Ishikawa (cell line): ENCODE measurements around the gene EGFL7.

ENCODE experiments used
- CEBPB ChIP-seq: IDR thresholded peaks from 2 replicates; pipeline ENCODE4 v1.6.1; 2012
- CREB1 ChIP-seq: IDR thresholded peaks from 2 replicates; pipeline ENCODE4 v1.6.1; 2012; ENCODE audit warnings: low read depth
- EGR1 ChIP-seq: IDR thresholded peaks from 2 replicates; pipeline ENCODE4 v1.6.1; 2012
- EP300 ChIP-seq: IDR thresholded peaks from 2 replicates; pipeline ENCODE4 v1.6.1; 2012; ENCODE audit warnings: borderline replicate concordance
- FOXM1 ChIP-seq: IDR thresholded peaks from 2 replicates; pipeline ENCODE4 v1.6.1; 2012; ENCODE audit warnings: low read depth, borderline replicate concordance
- NFIC ChIP-seq: IDR thresholded peaks from 2 replicates; pipeline ENCODE4 v1.6.1; 2012
- RAD21 ChIP-seq: IDR thresholded peaks from 2 replicates; pipeline ENCODE4 v1.6.1; 2012; ENCODE audit warnings: low read depth
- REST ChIP-seq: IDR thresholded peaks from 2 replicates; pipeline ENCODE4 v1.6.1; 2012; ENCODE audit warnings: low read depth, mild to moderate bottlenecking
- TAF1 ChIP-seq: IDR thresholded peaks from 2 replicates; pipeline ENCODE4 v1.6.1; 2012; ENCODE audit warnings: low read depth, mild to moderate bottlenecking
- TCF12 ChIP-seq: IDR thresholded peaks from 2 replicates; pipeline ENCODE4 v1.6.1; 2012; ENCODE audit warnings: low read depth
- TEAD4 ChIP-seq: IDR thresholded peaks from 2 replicates; pipeline ENCODE4 v1.6.1; 2012
- YY1 ChIP-seq: IDR thresholded peaks from 2 replicates; pipeline ENCODE4 v1.6.1; 2012; ENCODE audit warnings: low read depth
- ZBTB7A ChIP-seq: IDR thresholded peaks from 2 replicates; pipeline ENCODE4 v1.6.1; 2012; ENCODE audit warnings: low read depth
- TF ChIP-seq, protein P1 (sequence below): IDR thresholded peaks from 2 replicates; pipeline ENCODE4 v1.6.1; 2012
- TF ChIP-seq, protein P2 (sequence below): IDR thresholded peaks from 2 replicates; pipeline ENCODE4 v1.6.1; 2012

The EGFL7 gene

DNA sequence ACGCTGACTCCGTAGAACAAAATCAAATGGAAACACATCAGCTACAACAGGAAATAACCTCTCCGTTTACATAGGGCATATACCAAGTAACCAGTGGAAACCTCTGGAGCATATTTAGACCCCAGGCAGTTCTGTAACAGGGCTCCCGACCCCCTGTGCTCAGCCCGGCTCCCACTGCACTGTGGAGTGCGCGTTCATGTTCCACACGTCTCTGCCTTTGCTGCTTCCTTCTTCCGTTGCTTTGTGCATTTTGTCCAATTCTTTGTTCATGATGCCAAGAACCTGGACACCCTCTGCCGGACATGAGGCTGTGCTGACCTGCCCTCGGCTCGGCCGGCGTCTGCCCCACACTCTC lies 30.4 kb downstream of the EGFL7 start:
- TF ChIP-seq, protein P1, sequence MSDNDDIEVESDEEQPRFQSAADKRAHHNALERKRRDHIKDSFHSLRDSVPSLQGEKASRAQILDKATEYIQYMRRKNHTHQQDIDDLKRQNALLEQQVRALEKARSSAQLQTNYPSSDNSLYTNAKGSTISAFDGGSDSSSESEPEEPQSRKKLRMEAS: no peak
- no peak for TF ChIP-seq EGR1
- TF ChIP-seq REST: no peak
- TF ChIP-seq FOXM1: no peak
- TF ChIP-seq YY1: no peak
- TF ChIP-seq ZBTB7A: no peak
- no peak for TF ChIP-seq RAD21
- no peak for TF ChIP-seq CREB1
- TF ChIP-seq, protein P2, sequence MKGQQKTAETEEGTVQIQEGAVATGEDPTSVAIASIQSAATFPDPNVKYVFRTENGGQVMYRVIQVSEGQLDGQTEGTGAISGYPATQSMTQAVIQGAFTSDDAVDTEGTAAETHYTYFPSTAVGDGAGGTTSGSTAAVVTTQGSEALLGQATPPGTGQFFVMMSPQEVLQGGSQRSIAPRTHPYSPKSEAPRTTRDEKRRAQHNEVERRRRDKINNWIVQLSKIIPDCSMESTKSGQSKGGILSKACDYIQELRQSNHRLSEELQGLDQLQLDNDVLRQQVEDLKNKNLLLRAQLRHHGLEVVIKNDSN: no peak
- no peak for TF ChIP-seq TAF1
- TF ChIP-seq TEAD4: no peak
- no peak for TF ChIP-seq EP300
- TF ChIP-seq TCF12: no peak

- no peak for TF ChIP-seq CREB1
- TF ChIP-seq, protein P2: peak; percentile 11; the same call in 1 of the 2 replicates
- TF ChIP-seq ZBTB7A: no peak; the same call in 1 of the 2 replicates
- TF ChIP-seq TEAD4: peak; percentile 57
- peak; percentile 70; the same call in 1 of the 2 replicates for TF ChIP-seq FOXM1
- peak; percentile 87 for TF ChIP-seq NFIC
- TF ChIP-seq RAD21: no peak
- no peak for TF ChIP-seq EGR1
- TF ChIP-seq, protein P1: peak; percentile 60
- TF ChIP-seq TCF12: peak; percentile 99
- no peak for TF ChIP-seq REST
- peak; percentile 80; the same call in 1 of the 2 replicates for TF ChIP-seq EP300
- no peak for TF ChIP-seq TAF1
- no peak; the same call in 1 of the 2 replicates for TF ChIP-seq CEBPB
- TF ChIP-seq YY1: no peak
Measured at GRCh38 chr9:136693490-136694162, 30.9 kb downstream of the EGFL7 start.

DNA sequence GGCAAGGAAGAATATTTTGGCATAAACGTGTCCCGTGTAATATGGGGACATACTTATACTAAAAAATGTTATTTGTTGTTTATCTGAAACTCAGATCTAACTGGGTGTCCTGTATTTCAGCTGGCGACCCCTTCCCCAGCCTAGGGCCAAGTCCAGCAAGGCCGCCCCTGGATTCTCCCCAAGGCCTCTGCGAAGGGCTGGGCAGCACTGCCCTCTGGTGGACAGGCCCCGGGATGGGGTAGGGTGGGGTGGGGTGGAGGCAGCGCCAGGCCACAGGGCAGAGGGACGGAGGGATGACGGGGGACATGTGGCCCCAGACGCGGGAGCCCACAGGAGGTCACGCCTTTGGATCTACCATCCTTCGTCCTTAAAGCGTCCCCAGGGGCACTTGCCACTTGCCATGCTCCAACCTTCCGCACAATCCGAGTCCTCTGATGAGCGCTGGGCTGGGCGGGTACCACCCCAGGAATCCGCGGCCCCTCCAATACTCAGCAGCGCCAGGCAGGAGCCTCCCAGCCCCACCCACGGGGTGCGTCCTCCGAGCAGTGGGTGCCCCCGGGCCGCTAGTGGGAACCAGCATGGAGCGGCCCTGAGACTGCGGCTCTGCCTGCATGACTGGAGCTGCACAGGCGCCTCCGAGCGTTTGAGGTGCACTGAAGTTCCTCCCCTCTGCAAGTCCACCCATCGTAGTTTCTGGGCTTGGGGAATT lies 31.6 kb downstream of the EGFL7 start:
- TF ChIP-seq RAD21 (peak; percentile 82), NFIC (no peak)

DNA sequence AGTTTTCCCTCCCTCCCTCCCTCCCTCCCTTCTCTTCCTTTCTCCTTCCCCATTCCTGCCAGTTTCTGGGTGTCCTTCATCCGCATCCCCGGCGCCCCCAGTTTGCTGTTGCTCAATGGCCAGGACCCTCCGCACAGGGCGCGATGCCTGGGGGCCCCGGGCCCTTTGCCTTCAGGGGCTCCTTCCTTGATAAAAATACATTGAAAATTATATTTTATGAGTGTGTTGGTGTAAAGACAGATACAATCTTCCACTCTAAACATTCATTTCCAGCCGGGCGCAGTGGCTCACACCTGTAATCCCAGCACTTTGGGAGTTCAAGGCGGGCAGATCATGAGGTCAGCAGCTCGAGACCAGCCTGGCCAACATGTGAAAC lies 32.1 kb downstream of the EGFL7 start:
- no peak for TF ChIP-seq TCF12
- no peak for TF ChIP-seq CEBPB
- no peak for TF ChIP-seq EGR1
- no peak for TF ChIP-seq FOXM1
- TF ChIP-seq TEAD4: no peak
- TF ChIP-seq TAF1: no peak
- no peak for TF ChIP-seq CREB1
- TF ChIP-seq YY1: no peak
- no peak for TF ChIP-seq EP300

- TF ChIP-seq ZBTB7A (no peak), TAF1 (no peak), CREB1 (peak; percentile 47), RAD21 (peak; percentile 8; the same call in 1 of the 2 replicates), CEBPB (peak; percentile 50; the same call in 1 of the 2 replicates), YY1 (no peak; the same call in 1 of the 2 replicates), TEAD4 (peak; percentile 78), NFIC (peak; percentile 100), EGR1 (no peak), FOXM1 (peak; percentile 88), EP300 (peak; percentile 96), TCF12 (peak; percentile 100), REST (no peak)
- TF ChIP-seq, protein P1: peak; percentile 89
- TF ChIP-seq, protein P2: peak; percentile 71
Measured at GRCh38 chr9:136695435-136695895, 32.7 kb downstream of the EGFL7 start.
